HG03025 (cell line): ENCODE measurements around the gene P3H3.

Source experiments
- ATAC-seq: cut with Tn5 transposase; IDR thresholded peaks from one replicate; pipeline ENCODE4 v1.9.1; 2021; ENCODE audit warnings: mild to moderate bottlenecking, moderate library complexity; ENCODE audit not compliant: unreplicated experiment, low FRiP score

Gene P3H3

DNA sequence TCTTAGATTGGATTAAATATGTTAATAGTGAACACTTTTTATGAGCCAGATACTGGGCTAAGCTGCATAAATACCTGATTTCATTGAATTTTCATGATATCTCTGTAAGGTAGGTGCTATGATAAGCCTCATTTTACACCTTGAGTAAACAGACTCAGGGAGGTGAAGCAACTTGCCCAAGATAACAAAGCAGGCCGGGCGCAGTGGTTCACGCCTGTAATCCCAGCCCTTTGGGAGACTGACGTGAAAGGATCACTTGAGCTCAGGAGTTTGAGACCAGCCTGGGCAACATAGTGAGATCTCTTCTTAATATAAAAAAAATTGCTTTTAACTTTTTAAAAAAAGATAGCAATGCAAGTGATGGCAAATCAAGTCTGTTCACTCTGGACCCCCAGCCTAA lies 13.9 kb downstream of the P3H3 start:
- no peak for ATAC-seq

DNA sequence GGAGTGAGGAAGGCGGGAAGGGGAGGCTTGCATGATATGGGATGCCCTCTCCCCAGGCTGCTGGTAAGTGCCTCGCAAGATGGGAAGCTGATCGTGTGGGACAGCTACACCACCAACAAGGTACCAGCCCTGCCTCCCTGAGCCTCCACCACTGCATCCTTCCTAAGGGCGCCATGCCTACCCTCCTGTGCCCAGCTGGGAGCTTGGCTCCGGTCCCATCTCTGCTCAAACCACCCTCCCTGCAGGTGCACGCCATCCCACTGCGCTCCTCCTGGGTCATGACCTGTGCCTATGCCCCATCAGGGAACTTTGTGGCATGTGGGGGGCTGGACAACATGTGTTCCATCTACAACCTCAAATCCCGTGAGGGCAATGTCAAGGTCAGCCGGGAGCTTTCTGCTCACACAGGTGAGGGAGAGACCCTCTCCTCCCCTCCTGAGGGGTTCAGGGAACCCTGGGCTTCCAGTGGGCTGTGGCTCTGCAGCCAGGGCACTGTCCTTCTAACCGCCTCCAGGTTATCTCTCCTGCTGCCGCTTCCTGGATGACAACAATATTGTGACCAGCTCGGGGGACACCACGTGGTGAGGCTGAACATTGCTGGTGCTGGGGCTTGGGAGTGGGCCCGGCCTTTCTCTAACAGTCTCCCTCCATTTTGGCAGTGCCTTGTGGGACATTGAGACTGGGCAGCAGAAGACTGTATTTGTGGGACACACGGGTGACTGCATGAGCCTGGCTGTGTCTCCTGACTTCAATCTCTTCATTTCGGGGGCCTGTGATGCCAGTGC lies 15.1 kb downstream of the P3H3 start:
- no peak for ATAC-seq

DNA sequence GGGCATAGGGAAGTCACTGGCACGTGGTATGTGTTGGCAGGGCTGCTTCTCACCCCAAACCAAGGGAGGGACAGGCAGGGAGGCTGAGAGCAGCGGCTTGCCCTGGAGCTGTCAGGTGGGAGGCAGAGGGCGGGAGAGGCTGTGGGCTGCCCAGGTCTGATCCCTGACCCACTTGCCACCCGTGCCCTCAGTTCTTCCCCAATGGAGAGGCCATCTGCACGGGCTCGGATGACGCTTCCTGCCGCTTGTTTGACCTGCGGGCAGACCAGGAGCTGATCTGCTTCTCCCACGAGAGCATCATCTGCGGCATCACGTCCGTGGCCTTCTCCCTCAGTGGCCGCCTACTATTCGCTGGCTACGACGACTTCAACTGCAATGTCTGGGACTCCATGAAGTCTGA lies 17.2 kb downstream of the P3H3 start:
- ATAC-seq: no peak

GRCh38 chr12:6846316-6846869 lies 18.2 kb downstream of the P3H3 start:
- ATAC-seq: no peak

DNA sequence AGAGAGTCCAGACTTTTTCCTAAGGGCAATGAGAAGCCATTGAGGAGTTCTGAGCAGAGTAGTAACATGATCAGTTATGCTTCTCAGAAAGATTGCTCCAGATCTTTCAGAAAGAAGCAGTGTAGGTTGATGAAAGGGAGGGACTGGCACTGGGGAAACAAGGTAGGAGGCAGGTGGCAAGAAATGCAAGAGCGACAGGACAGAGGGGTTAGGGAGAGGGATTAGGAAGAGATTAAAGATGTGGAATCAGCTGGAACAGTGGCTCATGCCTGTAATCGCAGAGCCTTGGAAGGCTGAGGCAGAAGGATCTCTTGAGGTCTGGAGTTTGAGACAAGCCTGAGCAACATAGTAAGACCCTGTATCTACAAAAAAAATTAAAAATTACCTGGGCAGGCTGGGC lies 19.5 kb downstream of the P3H3 start:
- ATAC-seq: no peak

DNA sequence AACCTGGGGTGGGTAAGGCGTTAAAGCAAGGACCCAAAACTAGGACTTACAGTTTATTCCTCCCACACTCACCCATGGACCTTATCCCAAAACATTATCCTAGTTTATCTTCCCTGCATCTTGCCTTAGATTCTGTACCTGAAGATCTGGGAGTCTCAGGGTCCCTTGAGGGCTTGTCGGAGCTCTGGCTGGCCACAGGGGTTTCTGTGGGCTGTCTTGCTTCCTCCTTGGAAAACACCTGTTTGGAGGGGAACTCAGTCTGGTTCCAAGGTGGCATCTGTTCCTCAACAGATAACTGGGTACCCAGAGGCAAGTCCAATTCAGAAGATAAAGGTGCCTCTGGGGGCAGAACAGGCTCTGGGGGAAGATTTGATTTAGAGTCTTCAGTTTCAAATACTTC lies 21.2 kb downstream of the P3H3 start:
- no peak for ATAC-seq

- ATAC-seq: no peak
Measured at GRCh38 chr12:6849976-6850560, 21.9 kb downstream of the P3H3 start.

DNA sequence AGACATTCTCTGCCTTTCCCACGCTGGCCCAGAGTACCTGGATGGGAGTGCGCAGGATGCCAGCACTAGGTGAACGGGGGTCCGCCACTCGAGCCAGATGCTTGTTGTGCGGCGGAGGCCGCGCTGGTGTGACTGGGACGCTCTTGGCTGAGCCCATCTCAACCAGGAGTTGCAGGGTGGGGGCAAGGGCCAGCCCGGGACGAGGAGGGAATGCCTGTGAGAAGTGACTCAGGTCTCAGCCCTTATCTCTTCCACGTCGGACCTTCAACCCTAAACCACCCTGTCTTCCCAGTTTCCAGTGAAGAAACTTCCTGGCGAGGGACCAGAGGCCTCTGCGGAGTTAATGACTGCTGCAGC lies 22.6 kb downstream of the P3H3 start:
- ATAC-seq: no peak

DNA sequence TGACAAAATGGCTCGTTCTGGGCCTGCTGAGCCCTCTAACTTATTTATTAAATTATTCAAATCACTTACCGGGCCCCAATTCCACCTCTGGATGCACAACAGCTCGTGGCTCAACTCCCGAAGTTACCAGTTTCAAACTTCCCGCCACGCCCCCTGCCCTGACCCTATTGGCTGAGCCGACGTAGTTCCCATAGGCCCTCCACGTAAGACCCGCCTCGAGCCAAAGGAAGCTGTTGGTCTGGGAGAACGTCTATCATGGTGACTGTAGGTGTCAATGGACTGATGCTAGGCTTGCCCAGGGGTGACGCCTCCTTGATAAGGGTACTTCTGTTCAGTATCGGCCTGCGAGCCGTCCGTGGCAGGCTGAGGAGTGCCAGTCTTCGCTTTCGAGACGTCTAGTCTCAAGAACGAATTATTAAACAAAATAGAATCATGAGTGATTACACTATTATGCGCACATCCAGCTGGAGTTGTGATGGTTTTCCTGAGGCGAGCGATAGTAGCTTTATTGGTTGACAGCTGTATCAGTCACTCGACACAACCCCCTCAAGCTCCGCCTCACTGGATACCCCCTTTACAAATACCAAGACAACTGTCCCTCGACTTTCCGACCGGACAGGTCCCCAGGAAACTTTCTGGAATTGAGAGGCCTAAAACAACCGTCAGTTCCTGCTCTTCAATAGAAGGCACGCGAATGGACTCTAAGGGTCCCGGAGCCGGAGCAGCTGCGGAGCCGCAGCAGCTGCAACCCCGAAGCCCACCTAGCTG lies 23.1 kb downstream of the P3H3 start, which contains the start of gene CDCA3:
CDCA3 (minus strand) TSS at position 134 of the 768 bp plus-strand sequence. CDS start 334 bp downstream, outside the sequence.
- peak; percentile 43 for ATAC-seq

GRCh38 chr12:6851921-6852650 lies 23.9 kb downstream of the P3H3 start, which contains the start of gene USP5:
Gene USP5 (plus strand): TSS chr12:6852150. CDS start chr12:6852180, 30 bp downstream.
- peak; percentile 71 for ATAC-seq

DNA sequence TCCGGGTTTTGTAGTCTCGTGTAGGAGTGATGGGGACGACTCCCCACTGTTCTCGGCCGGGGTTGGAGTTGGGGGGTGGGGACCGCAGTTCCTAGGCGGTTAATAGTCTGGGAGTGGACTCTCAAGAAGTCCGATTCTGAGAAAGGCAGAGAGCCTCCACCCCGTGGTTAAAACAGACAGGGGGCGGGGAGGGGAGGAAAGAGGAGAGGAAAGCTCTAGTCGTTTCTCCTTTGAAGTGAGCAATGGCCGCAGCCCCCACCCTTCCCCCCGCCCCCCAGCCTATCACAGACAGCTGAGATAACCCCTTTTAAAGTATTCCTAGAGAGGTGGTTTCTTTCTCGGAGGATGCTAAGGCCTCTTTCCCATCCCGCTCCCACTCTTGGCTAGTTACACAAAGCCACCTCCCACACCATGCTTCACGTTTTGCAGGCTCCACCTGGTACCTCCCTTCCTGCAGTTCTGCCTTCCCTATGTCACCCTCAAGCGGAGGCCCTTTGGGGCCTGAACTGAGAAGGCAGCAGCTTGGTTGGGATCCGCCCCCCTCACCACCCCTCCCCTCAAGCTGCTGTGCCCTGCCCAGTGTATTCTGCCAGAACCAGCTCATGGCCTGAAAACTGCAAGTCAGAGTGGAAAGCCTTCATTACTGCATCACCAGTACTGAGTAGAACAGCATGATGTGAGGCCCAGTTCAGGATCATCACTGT lies 24.6 kb downstream of the P3H3 start:
- ATAC-seq: no peak

- no peak for ATAC-seq
Measured at GRCh38 chr12:6853626-6854025, 25.4 kb downstream of the P3H3 start.

GRCh38 chr12:6854036-6854435 lies 25.8 kb downstream of the P3H3 start:
- ATAC-seq: no peak

GRCh38 chr12:6855322-6855721 lies 27.1 kb downstream of the P3H3 start:
- no peak for ATAC-seq

DNA sequence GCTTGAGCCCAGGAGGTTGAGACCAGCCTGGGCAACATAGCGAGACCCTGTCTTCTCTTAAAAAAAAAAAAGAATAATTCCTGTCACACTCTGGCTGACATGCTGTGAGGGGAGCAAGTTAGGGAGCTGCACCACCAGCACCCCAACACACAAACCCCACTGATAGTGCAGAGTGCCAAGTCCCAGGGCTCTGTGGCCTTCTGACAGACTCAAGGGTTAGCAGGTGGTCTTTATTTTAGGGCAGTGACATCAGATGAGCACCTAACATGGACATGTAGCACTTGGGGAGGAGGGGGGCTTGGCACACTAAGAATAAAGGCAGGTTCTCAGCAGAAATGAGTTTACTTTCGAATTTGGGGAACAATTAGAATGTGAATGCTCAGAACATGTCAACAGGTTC lies 30.6 kb downstream of the P3H3 start:
- ATAC-seq: no peak

GRCh38 chr12:6860116-6860515 lies 31.9 kb downstream of the P3H3 start:
- ATAC-seq: no peak

- no peak for ATAC-seq
Measured at GRCh38 chr12:6860942-6861341, 32.7 kb downstream of the P3H3 start.

DNA sequence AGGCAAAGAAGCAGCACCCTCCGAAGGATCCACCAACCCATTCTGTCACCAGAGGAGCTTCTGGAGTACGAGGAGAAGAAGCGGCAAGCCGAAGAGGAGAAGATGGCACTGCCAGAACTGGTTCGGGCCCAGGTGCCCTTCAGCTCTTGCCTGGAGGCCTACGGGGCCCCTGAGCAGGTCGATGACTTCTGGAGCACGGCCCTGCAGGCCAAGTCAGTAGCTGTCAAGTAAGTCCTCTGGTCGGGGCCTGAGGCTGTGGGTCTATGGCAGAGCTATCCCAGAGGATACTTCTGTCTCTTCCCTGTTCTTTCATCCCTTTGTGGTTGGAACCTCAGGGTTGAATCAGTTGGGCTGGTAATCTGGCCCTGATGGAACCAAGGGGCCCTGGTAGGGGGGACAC lies 33.2 kb downstream of the P3H3 start:
- no peak for ATAC-seq

DNA sequence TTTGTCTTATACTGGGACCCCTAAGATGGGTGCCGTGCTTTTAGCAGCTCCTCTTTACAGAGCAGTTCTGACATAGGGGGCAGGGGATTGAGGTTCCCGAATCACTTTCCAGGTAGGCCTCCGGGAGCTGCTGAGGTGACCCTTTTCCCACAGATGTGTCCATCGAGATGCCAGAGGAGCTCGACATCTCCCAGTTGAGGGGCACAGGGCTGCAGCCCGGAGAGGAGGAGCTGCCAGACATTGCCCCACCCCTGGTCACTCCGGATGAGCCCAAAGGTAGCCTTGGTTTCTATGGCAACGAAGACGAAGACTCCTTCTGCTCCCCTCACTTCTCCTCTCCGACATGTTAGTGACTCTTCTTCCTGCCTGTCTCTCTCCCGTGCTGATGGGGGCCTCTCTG lies 34.8 kb downstream of the P3H3 start:
- ATAC-seq: no peak
